Neural progenitor cell (in vitro differentiated cells): Measurements from ENCODE around the gene EXOSC10.

Experiments
- CTCF ChIP-seq: fragments of 200-600 bp; sonication (generic); IDR thresholded peaks from 2 replicates; pipeline ENCODE4 v1.5.1; 2017; ENCODE audit warnings: antibody characterized with exemption, mild to moderate bottlenecking
- EZH2 ChIP-seq: fragments of 200-600 bp; sonication (generic); IDR thresholded peaks from 2 replicates; pipeline ENCODE4 v1.6.1; 2017; ENCODE audit warnings: antibody characterized with exemption, mild to moderate bottlenecking, moderate library complexity
- EZH2phosphoT487 ChIP-seq: fragments of 200-600 bp; sonication (generic); IDR thresholded peaks from 2 replicates; pipeline ENCODE4 v1.6.1; 2017; ENCODE audit warnings: antibody characterized with exemption

DNA sequence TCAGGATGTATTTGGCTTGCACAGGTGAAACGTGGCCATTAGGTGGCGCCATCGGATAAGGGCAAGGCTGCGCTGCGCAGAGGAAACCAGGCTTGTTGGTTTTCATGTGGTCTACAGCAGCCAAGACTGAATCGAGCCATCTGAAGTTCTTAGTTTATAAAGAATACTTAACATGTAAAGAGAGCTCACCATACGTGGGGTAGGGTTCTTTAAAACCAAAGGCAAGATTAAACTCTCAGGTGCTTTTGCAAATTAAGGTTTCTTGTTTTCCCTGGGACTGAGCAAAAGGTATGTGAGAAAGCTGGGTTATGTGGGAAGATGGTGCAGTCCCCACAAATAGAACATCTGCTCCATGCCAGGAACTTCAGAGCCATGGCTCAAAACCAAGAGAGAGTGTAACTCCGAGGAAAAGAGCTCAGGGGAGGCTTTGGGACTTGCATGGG, 61.9 kb downstream of the EXOSC10 start:
- TF ChIP-seq EZH2phosphoT487 (no peak), CTCF (peak; percentile 100), EZH2 (no peak)
